H1 (cell line): ENCODE measurements around the gene CFAP20. TPM values are rescaled to one million over a fixed set of nuclear protein-coding genes. Genes with fewer than 3 reads are reported as not detected.

Experiments
- ZNF274 ChIP-seq: IDR thresholded peaks from 2 replicates; pipeline ENCODE4 v1.7.0; 2012; ENCODE audit warnings: low read length, borderline replicate concordance; ENCODE audit errors: extremely low read depth
- polyA plus RNA-seq, 7 experiments: library from polyadenylated mRNA; depleted of rRNA in 3 of 7; stranded (reverse) in 5 of 7; unstranded in 2 of 7; fragments of >200 nt in 5 of 7; fragments of 200-250 nt in 2 of 7; gene quantifications; 1 replicate in 5 of 7; 2 replicates in 1 of 7; 4 replicates in 1 of 7; pipeline versions ENCODE4 v1.2.1 to v1.2.3, GENCODE V29; 2011 to 2013; ENCODE audit warnings: missing spikeins in 2 of 7, mixed read lengths in 2 of 7
- total RNA-seq: library from RNA; stranded (reverse); fragmentation: NEBNext Ultra II Directional; extraction: Animal tissue kit (Norgen Biotek cat#: 25700); gene quantifications from 2 replicates; pipeline ENCODE4 v1.2.1, GENCODE V29; 2021
- TF ChIP-seq, protein P1 (sequence below): IDR thresholded peaks from 2 replicates; pipeline ENCODE4 v1.6.1; 2011; ENCODE audit warnings: low read length, improper control_type of control experiment

The CFAP20 gene
- total and polyA plus RNA-seq, 2 of the 8 experiments (the other 6 are each of a cell fraction or from before 2014, with no cell fraction given): 45.6 to 65.4 TPM

DNA sequence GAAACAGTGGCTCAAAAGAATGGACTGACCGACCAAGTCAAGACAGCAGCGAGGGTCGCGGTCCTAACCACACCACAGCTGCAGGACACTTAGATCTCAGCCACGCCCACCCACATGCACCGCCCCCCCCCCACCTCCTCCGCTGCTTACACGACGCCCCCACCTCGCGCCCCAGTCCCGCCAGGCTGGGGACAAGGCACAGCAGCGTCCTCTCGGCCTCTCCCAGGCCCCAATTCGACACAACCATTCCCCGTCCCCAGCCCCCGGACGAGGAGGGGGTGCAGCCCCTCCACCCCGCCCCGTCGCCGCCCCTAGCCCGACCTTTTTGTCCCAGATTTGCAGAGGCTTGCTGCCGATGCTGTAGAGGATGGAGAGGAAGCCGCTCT, 477 bp downstream of the CFAP20 start (continued):
- TF ChIP-seq, protein P1, sequence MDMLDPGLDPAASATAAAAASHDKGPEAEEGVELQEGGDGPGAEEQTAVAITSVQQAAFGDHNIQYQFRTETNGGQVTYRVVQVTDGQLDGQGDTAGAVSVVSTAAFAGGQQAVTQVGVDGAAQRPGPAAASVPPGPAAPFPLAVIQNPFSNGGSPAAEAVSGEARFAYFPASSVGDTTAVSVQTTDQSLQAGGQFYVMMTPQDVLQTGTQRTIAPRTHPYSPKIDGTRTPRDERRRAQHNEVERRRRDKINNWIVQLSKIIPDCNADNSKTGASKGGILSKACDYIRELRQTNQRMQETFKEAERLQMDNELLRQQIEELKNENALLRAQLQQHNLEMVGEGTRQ: no peak
- no peak for TF ChIP-seq ZNF274
